NT2/D1 (cell line): ENCODE data around the gene OR1S1.

Source experiments
- SUZ12 ChIP-seq: IDR thresholded peaks from 2 replicates; pipeline ENCODE4 v1.6.1; 2011; ENCODE audit not compliant: insufficient read length, insufficient read depth; ENCODE audit errors: extremely low read depth
- YY1 ChIP-seq: IDR thresholded peaks from 2 replicates; pipeline ENCODE4 v1.6.1; 2011; ENCODE audit not compliant: insufficient read length, insufficient read depth
- ZNF274 ChIP-seq: IDR thresholded peaks from 2 replicates; pipeline ENCODE4 v1.6.1; 2011; ENCODE audit warnings: mild to moderate bottlenecking, low read depth, low read length

DNA sequence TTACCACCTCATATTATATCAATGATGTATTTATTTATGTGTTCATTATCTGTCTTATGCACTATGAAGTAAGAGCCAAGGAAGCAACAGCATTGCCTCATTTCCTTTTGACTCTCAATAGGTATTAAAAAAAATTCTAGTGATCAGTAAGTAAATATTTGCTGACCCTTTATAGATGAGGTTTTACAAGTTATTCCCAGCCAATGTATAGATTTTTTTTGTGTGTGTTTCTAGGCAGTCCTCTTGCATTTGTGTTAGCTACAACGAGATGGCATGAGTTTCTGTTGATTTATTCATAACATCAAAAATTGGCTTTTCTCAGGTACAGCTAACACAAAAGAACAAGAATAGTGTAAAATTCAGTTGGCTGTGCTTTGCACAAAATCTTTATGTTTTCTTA lies 13.2 kb upstream of the OR1S1 start:
- TF ChIP-seq YY1 = no peak
- no peak for TF ChIP-seq SUZ12
- TF ChIP-seq ZNF274 = no peak
